GM21619 (cell line): Measurements from ENCODE around the gene GC.
"Not testable (repeated sequence)": the region's sequence is repeated elsewhere in the genome, so short reads cannot be mapped to it uniquely, and the experiment has no call there.

Experiments used
- ATAC-seq: cut with Tn5 transposase; IDR thresholded peaks from one replicate; pipeline ENCODE4 v1.9.1; 2021; ENCODE audit not compliant: unreplicated experiment

GC gene

GRCh38 chr4:71783972-71784371 lies at the start of gene GC:
Gene GC, minus strand, starts transcription at chr4:71784079. Its CDS starts 61 bp downstream, at chr4:71784018.
- ATAC-seq, result no peak

- ATAC-seq, result no peak
Measured at GRCh38 chr4:71833232-71833900, 49.5 kb upstream of the GC start.

- no peak for ATAC-seq
Measured at GRCh38 chr4:71832049-71832448, 48.2 kb upstream of the GC start.

GRCh38 chr4:71830497-71831190 lies 46.8 kb upstream of the GC start:
- ATAC-seq, result no peak

GRCh38 chr4:71828470-71828869 lies 44.6 kb upstream of the GC start:
- no peak for ATAC-seq

- no peak for ATAC-seq
Measured at GRCh38 chr4:71827826-71828225, 43.9 kb upstream of the GC start.

- ATAC-seq, result no peak
Measured at GRCh38 chr4:71816676-71817303, 32.9 kb upstream of the GC start.

GRCh38 chr4:71814433-71814832 lies 30.6 kb upstream of the GC start:
- ATAC-seq, result no peak

GRCh38 chr4:71809805-71810204 lies 25.9 kb upstream of the GC start:
- ATAC-seq, result not testable (repeated sequence)

GRCh38 chr4:71807469-71807868 lies 23.6 kb upstream of the GC start:
- ATAC-seq, result no peak

- ATAC-seq, result not testable (repeated sequence)
Measured at GRCh38 chr4:71805230-71805629, 21.4 kb upstream of the GC start.

GRCh38 chr4:71804017-71804697 lies 20.3 kb upstream of the GC start:
- not testable (repeated sequence) for ATAC-seq

- ATAC-seq, result no peak
Measured at GRCh38 chr4:71785959-71786358, 2.1 kb upstream of the GC start.

GRCh38 chr4:71784569-71785197 lies 804 bp upstream of the GC start:
- ATAC-seq, result no peak

- ATAC-seq, result no peak
Measured at GRCh38 chr4:71777891-71778290, 6.0 kb downstream of the GC start.

GRCh38 chr4:71775449-71775848 lies 8.4 kb downstream of the GC start:
- ATAC-seq, result no peak

GRCh38 chr4:71774136-71774535 lies 9.7 kb downstream of the GC start:
- ATAC-seq, result no peak

GRCh38 chr4:71773004-71773403 lies 10.9 kb downstream of the GC start:
- no peak for ATAC-seq

- ATAC-seq, result no peak
Measured at GRCh38 chr4:71772592-71772991, 11.3 kb downstream of the GC start.

GRCh38 chr4:71771613-71772012 lies 12.3 kb downstream of the GC start:
- ATAC-seq, result no peak

- no peak for ATAC-seq
Measured at GRCh38 chr4:71769434-71769833, 14.4 kb downstream of the GC start.
